Left lung (tissue), 10 donors: ENCODE data around the gene HOXC4. TPM values are rescaled to one million over a fixed set of nuclear protein-coding genes. Genes with fewer than 3 reads are reported as not detected.
"Not testable (repeated sequence)": the region's sequence is repeated elsewhere in the genome, so short reads cannot be mapped to it uniquely, and the experiment has no call there.

Experiments used
- ATAC-seq: fragments of 200-7000 bp; cut with Tn5 transposase; one replicate; pipeline ENCODE4 v1.9.1; 2020; ENCODE audit warnings: moderate library complexity
- DNase-seq, 4 donors: peaks; one replicate each; pipeline ENCODE4 v3.0.0-alpha.2; 2013 to 2020
- H3K27ac ChIP-seq, 2 donors: fragments of 200-600 bp; sonication (generic) in 1 of 2; one replicate each; pipeline versions ENCODE4 v1.5.0 to v1.8.0; 2020 to 2021
- H3K27me3 ChIP-seq, 2 donors: fragments of 200-600 bp; sonication (generic) in 1 of 2; one replicate each; pipeline versions ENCODE4 v1.5.0 to v1.8.0; 2020 to 2021
- H3K36me3 ChIP-seq, 2 donors: fragments of 200-600 bp; sonication (generic) in 1 of 2; one replicate each; pipeline versions ENCODE4 v1.5.0 to v1.8.0; 2020 to 2021
- H3K4me1 ChIP-seq, 2 donors: fragments of 200-600 bp; one replicate each; pipeline ENCODE4 v1.8.0; 2021
- H3K4me3 ChIP-seq, 2 donors: fragments of 200-600 bp; sonication (generic) in 1 of 2; one replicate each; pipeline versions ENCODE4 v1.5.0 to v1.8.0; 2020 to 2021; ENCODE audit warnings: mild to moderate bottlenecking in 1 of 2
- H3K9me3 ChIP-seq, 2 donors: fragments of 200-600 bp; sonication (generic) in 1 of 2; one replicate each; pipeline versions ENCODE4 v1.5.0 to v1.8.0; 2020 to 2021
- intact Hi-C, 2 donors: fragments of 100-400 bp; cut with DNase I; formaldehyde crosslinking; loops; one replicate each; pipeline versions ENCODE4 v1.11.2 to v1.14.2; 2022
- polyA plus RNA-seq, 6 donors: library from polyadenylated mRNA; unstranded; fragments of 120-200 nt; gene quantifications; one replicate each; pipeline ENCODE4 v1.2.1, GENCODE V29; 2013; ENCODE audit not compliant: insufficient read length in 6 of 6
- total RNA-seq, 2 donors: library from RNA; stranded (reverse); fragmentation: NEBNext Ultra II Directional; extraction: Animal tissue kit (Norgen Biotek cat#: 25700); gene quantifications; one replicate each; pipeline ENCODE4 v1.2.1, GENCODE V29; 2021
- TF ChIP-seq, protein P1 (sequence below), 2 donors: fragments of 200-600 bp; sonication (generic) in 1 of 2; IDR thresholded peaks; one replicate each; pipeline versions ENCODE4 v1.5.0 to v1.8.0; 2021; ENCODE audit warnings: antibody characterized with exemption in 2 of 2
- donor health status: DM: no; HTN: yes; CAD: no.
- donor health status: DM: no; HTN: no; CAD: no.

Gene HOXC4
- total and polyA plus RNA-seq, 8 donors: 0.68 to 5.2 (median 4.2) TPM

GRCh38 chr12:54039417-54040147 is 14.1 kb upstream of the HOXC4 start:
- DNase-seq: peak in 1 of 4 donors; percentile 86
- peak; percentile 56 for ATAC-seq
- intact Hi-C loops: no loop called here

DNA sequence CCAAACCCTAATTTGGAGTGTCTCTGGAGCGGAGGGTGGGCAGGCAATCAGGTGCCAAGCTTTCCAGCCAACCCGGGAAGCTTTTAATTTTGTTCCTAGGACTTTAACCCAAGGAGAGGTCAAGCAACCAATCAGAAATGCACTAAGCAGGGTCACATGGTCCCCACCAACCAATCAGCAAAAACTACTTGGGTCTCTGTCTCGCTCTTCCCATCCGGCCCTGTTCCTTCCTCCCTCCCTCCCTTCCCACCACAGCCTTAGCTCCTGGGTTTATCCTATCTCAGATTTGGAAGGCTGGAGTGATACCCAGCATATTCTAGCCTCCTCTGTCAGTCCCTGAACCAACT is 13.5 kb upstream of the HOXC4 start:
- TF ChIP-seq, protein P1, sequence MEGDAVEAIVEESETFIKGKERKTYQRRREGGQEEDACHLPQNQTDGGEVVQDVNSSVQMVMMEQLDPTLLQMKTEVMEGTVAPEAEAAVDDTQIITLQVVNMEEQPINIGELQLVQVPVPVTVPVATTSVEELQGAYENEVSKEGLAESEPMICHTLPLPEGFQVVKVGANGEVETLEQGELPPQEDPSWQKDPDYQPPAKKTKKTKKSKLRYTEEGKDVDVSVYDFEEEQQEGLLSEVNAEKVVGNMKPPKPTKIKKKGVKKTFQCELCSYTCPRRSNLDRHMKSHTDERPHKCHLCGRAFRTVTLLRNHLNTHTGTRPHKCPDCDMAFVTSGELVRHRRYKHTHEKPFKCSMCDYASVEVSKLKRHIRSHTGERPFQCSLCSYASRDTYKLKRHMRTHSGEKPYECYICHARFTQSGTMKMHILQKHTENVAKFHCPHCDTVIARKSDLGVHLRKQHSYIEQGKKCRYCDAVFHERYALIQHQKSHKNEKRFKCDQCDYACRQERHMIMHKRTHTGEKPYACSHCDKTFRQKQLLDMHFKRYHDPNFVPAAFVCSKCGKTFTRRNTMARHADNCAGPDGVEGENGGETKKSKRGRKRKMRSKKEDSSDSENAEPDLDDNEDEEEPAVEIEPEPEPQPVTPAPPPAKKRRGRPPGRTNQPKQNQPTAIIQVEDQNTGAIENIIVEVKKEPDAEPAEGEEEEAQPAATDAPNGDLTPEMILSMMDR (IDR thresholded peaks at IDR 0.05): no peak
- Histone ChIP-seq H3K27me3 (peaks cover 51 to 98% of the 10 kb centered on the region in 2 donors), H3K27ac (no peak overlapping the region), H3K4me3 (no peak overlapping the region), H3K4me1 (no peaks in the 10 kb centered on the region), H3K9me3 (no peaks in the 10 kb centered on the region), H3K36me3 (no peaks in the 10 kb centered on the region)
- ATAC-seq (no peak), DNase-seq (no peak)
- intact Hi-C loops: no loop called here

More at GRCh38 chr12:54039417-54040147, 14.1 kb upstream of the HOXC4 start:
- H3K4me3 ChIP-seq: no peak overlapping the region
- TF ChIP-seq, protein P1 (IDR thresholded peaks at IDR 0.05): no peak
- no peaks in the 10 kb centered on the region for H3K4me1 ChIP-seq
- H3K9me3 ChIP-seq: no peaks in the 10 kb centered on the region
- no peaks in the 10 kb centered on the region for H3K36me3 ChIP-seq
- H3K27ac ChIP-seq: no peak overlapping the region
- peaks cover 51 to 98% of the 10 kb centered on the region in 2 donors for H3K27me3 ChIP-seq

DNA sequence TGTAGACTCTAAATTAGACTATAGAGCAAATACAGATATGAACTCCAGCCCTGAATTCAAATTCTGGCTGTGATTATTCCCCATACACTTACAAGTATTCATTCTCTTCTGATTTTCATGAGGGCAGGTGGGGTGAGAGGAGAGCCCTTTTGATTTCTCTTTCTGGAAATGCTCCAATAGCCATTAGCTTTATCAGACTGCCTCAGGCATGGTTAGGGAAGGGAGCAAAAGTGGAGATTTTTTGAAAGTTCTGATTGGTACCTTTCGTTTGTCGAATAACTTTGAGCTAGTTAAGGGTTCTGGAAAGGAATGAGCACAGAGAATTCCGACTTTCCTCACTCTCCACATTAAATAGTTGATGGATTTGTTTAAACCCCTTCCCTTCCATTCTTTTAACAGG is 13.0 kb upstream of the HOXC4 start:
- Histone ChIP-seq H3K9me3 (no peaks in the 10 kb centered on the region), H3K27me3 (peaks cover 51 to 98% of the 10 kb centered on the region in 2 donors), H3K27ac (no peak overlapping the region), H3K4me3 (no peak overlapping the region), H3K36me3 (no peaks in the 10 kb centered on the region), H3K4me1 (no peaks in the 10 kb centered on the region)
- no peak for DNase-seq
- ATAC-seq: no peak
- TF ChIP-seq, protein P1 (IDR thresholded peaks at IDR 0.05): no peak
- intact Hi-C loops: no loop called here

DNA sequence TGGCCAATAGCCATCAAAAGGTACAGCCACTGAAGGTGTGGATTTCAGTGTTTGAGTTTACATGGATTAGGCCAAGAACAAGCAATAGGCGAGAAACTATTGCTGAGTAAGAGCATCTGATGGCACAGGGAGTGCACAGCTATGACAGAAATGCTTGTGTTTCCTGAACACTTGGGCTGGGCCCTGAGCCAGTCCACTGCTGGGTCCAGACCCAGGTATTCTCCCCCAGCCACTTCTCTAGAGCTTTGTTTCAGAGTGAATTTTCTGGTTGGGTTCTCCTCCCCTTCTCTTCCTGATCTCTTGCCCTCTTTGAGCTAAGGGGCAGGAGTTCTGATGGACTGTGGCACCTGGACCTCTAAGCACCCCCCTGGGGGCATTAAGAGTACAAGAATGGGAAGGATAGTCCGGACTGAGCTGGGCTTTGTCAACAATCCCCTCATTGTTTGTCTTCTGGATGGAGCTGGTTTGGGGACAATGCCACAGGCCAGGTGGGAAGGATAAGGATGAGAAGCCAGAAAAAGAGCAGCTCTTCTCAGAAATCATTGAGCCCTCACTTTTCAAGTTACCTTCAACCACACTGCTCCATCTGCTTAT is 12.4 kb upstream of the HOXC4 start:
- Histone ChIP-seq H3K4me3 (no peak overlapping the region), H3K36me3 (no peaks in the 10 kb centered on the region), H3K27me3 (peaks cover 54 to 98% of the 10 kb centered on the region in 2 donors), H3K4me1 (no peaks in the 10 kb centered on the region), H3K27ac (no peak overlapping the region), H3K9me3 (no peaks in the 10 kb centered on the region)
- ATAC-seq (no peak), DNase-seq (no peak)
- TF ChIP-seq, protein P1 (IDR thresholded peaks at IDR 0.05): no peak
- intact Hi-C loops: no loop called here

- H3K9me3 ChIP-seq, ATAC-seq, H3K4me3 ChIP-seq, H3K27ac ChIP-seq, intact Hi-C loops, H3K36me3 ChIP-seq, H3K4me1 ChIP-seq, DNase-seq: not testable (repeated sequence)
- H3K27me3 ChIP-seq: peaks cover 55 to 98% of the 10 kb centered on the region in 2 donors
Observed at GRCh38 chr12:54042033-54042432, 11.6 kb upstream of the HOXC4 start.
